Activated CD4-positive, CD25-positive, alpha-beta regulatory T cell (primary cell): ENCODE data around the gene ZNF511.
A peak's percentile ranks its signal among the peaks of the same experiment; 100 is the strongest.
"Not testable (repeated sequence)": the region's sequence is repeated elsewhere in the genome, so short reads cannot be mapped to it uniquely, and the experiment has no call there.

Experiments
- DNase-seq, 4 experiments: peaks; one replicate each; lab custom pipeline; 2025; lab: John Stamatoyannopoulos, UW

ZNF511 gene, protein sequence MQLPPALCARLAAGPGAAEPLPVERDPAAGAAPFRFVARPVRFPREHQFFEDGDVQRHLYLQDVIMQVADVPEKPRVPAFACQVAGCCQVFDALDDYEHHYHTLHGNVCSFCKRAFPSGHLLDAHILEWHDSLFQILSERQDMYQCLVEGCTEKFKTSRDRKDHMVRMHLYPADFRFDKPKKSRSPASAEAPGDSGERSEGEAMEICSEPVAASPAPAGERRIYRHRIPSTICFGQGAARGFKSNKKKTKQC

DNA sequence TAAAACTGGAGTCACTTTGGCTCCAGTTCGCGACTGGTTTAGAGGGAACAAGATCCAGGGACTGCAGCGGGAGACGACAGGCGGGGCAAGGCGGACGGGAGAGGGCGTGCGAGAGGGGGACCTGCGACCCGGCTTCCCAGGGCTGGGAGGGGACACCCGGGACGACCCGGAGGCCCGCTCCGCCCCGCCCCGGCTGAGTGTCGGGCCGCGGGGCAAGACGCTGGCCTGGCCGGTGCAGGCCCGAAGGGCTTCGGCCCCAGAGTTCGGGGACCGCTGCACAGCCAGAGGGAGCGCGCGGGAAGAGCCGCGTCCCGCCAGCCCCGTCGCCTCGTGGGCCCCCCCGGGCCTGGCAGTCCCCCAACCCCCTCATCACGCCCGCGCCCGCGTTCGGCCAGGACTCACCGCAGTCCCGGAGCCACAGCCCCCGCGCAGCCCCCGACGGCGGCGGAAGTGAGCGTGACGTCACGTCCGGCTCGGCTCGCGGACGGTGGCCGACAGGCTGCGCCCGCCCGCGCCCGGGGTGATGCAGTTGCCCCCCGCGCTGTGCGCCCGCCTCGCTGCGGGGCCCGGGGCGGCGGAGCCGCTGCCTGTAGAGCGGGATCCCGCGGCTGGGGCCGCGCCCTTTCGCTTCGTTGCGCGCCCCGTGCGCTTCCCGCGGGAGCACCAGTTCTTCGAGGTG lies at the start of gene ZNF511, which contains the start of gene TUBGCP2:
Gene ZNF511 (plus strand): TSS at position 494 of the 679 bp plus-strand sequence. CDS start 30 bp downstream, at position 524.
Gene TUBGCP2 (minus strand): TSS at position 452 of the 679 bp plus-strand sequence. CDS start 5,931 bp downstream, outside the sequence.
- DNase-seq, result peak; percentile 75 to 85 (median 79)

DNA sequence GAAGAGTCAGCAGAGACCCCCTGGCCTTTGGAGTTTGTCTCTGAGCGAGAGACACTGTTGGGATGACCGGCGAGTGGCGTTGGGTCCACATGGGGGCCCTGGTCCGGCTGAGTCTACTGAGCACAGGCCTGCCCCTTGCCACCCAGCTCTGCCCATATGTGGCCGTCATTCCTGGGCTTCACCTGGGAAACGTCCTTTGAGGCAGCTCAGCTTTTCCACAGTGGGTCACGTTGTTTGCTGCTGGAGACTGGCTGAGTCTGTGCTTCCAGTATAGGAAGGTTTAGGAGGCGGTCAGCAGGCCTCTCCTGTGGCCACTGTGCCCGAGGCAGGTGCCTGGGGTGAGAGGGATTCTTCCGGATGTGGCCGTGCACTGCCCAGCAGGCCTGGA lies 49.1 kb upstream of the ZNF511 start:
- no peak for DNase-seq

DNA sequence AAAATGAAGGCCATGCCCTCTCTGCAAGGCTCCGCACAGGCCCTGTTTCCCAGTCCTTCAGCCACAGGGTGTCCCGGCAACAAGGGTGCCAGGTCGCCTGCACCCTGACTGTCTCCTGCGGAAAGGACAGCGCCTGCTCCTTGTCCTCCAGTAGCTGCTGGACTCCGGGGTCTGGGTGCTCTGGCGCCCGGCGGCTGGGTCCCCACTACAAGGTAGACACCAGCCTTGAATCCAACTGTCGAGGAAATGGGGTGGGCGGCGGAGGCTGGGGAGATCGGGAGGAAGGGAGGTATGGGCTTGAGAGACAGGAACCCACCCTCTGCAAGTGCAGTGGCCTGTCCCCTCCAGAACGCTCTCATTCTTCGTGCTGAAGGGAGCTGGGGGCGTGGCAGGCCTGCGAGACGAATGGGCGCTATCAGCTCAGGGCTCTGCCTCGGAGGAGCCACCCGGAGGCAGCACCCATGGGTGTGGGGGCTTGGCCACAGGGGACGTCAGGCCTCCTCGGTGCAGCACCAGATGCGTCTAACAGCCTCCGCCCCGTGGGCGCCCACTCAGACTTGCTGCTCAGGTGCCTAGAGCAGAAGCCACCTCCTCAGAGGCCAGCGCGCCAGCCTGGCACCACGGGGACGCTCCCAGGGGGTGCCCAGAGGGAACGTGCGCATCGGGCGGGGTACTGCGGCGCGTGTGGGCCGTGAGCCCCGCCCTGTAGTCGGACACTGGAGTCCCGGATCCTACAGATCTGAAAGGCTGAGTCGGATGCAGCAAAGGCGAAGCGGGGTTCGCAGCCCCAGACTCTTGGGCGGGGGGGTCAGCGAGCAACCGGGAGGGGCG lies 47.6 kb upstream of the ZNF511 start:
- DNase-seq, result peak in 2 of 4 experiments; percentile 37

DNA sequence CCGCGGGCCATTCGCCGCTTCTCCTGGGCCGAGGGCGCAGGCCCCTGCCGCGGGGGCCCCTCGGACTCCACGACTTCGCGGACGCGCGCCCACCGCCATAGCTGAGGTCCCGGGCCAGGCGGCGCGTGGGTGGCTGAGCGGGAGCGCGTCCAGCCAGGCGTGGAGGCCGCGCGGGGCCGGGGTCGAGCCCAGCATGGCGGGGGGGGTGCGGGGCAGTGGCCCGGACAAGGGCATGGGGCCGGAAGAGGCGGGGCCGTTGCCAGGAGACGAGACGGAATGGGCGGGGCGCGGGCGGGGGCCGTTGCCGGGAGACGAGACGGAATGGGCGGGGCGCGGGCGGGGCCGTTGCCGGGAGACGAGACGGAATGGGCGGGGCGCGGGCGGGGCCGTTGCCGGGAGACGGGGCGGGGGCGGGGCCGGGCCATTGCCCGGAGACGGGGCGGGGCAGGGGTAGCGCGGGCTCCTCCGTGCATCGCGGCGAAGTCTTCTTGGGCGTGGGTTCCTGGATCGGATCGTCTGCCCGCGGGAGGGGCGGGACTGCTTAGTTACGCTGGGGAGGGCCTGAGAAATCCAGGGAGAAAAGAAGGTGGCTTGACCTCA lies 46.9 kb upstream of the ZNF511 start:
- DNase-seq, result peak; percentile 73 to 81 (median 76)

DNA sequence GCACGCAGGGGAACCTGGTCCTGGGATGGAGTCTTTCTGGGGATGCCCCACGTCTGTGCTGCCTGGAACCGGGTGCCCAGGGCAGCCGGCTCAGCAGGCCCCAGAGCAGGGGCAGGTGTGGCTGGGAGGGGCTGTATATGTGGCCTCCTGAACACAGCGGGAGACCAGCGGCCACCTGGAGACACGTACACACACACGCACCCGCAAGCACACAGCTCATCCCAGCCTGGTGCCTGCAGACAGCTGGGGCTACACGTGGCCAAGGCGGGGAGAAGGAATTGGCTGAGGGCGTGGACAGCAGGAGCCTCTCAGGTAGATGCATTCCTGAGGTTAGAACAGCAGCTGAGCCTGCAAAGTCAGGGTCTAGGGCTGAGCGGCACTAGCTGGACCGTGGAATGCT lies 46.0 kb upstream of the ZNF511 start:
- no peak for DNase-seq

DNA sequence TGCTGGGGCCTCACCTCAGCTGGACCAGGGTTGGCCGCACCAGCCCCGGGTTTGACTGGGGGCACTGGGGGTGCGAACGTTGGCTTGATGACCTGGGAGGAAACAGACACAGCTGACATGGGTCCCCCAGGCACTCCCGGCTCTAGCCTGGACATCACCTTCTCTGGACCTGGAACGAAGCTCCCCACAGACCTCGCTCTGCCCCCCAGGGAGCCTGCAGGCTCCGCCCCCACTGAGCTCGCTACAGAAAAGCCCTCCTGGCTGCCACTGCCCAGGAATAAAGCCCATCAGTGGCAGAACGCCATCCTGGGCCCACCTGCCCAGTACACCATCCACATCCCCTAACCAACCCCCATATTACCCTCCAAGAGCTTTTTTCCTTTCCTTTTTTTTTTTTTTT lies 45.0 kb upstream of the ZNF511 start:
- DNase-seq, result no peak

DNA sequence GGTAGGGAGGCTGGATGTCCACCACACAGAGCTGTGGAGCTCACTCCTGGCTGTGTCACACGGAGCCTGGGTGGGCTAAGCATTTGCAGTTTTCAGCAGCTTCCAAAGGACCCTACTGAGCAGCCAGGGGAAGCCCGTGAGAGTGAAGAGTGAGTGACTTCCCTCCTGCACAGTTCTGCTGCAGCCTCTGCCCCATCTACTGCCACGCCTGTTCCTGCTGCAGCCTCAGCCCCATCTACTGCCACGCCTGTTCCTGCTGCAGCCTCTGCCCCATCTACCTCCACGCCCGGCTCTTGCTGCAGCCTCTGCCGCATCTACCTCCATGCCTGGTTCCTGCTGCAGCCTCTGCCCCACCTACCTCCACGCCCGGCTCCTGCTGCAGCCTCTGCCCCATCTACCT lies 44.3 kb upstream of the ZNF511 start:
- peak in 2 of 4 experiments; percentile 25 to 35 for DNase-seq

DNA sequence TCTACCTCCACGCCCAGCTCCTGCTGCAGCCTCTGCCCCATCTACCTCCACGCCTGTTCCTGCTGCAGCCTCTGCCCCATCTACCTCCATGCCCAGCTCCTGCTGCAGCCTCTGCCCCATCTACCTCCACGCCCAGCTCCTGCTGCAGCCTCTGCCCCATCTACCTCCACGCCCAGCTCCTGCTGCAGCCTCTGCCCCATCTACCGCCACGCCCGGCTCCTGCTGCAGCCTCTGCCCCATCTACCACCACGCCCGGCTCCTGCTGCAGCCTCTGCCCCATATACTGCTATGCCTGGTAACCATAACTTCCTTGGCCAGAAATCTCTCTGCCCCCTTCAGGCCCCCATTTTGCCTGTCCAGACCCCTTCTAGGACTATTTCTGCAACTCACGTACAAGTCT lies 43.7 kb upstream of the ZNF511 start:
- DNase-seq, result not testable (repeated sequence)

DNA sequence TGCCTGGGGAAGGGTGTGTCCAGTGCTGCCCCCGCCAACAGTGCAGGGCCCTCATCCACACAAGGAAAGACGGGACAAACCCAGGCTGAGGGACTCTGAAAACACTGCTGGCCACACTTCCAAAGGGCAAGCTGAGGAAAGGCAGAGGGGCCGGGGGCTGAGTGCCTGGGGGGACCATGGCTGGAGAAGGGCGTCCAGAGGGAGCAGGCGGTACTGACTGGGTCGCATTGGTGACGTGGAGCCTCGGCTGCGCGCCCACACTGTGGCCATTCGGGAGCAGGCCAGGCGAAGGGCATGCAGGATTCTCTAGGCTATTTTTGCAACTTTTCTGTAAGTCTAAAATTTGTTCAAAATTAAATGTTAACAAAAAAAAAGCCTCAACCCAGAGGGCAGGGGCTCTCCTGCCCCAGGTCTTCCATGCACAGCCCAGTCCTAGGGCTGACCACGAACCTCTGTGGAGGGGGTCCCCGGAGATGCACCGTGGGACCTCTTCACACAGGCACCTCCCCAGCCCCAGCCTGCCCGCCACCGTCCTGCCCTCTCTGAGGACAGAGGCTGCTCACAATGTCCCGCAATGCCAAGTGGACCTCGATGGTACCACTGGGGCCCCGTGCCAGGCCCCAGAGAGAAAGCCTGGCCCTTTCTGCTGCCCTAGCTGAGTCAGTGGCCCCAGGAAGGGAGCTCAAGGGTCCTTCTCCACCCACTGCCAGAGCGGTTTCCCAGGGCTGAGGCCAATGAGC lies 42.5 kb upstream of the ZNF511 start:
- DNase-seq, result no peak

DNA sequence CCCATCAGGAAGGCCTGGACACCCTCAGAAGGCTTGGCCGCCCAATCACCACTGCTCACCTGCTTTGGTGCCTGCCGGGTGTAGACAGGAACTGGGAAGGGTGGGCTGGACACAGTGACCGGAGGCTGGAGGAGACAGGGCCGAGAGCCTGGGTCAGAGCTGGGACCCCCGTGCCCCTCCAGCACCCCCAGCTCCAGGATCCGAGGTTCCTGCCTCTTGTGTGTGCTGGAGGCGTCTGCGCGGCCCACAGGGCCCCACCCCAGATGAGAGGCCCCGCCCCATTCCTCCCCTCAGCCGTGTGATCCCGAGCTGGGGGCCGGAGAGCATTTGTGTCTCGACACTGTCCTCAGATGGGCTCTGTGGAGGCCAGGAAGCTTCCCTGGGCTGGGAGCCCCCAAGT lies 41.4 kb upstream of the ZNF511 start:
- no peak for DNase-seq

DNA sequence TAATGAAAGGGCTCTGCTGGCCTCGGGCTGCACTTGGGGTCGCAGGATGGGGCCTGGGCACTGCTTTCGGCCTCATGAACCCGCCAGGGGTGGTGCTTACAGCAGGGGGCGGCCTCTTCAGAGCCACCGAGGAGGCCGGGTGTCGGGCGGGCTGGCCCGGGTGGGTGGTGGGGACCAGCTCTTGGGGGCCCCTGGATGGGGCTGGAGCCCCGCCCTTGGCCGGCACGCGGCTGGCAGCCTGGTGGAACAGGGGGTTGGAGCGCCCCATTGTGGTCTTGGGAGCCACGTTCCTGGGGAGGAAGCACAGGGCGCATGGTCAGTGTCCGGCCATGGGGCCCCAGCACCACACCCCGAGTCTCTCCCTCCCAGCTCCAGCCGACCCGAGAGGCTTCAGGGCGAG lies 40.9 kb upstream of the ZNF511 start:
- no peak for DNase-seq

DNA sequence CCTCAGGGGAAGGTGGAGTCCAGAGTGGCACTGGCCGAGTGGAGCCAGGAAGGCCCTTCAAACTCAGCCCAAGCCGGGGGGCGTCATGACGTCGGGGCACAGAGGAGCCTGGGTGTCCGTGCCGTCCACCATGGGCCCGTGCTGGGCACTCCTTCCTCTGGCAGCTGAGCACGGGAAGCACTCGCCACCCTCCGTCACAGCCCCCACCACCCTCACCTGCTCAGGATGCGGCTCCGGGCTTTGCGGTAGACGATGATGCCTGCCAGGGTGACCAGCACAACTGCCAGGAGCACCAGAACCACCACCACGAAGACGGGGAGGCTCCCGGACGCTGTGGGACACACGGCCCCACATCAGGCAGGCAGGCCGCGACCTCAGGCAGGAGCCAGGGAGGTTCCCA lies 40.2 kb upstream of the ZNF511 start:
- no peak for DNase-seq

DNA sequence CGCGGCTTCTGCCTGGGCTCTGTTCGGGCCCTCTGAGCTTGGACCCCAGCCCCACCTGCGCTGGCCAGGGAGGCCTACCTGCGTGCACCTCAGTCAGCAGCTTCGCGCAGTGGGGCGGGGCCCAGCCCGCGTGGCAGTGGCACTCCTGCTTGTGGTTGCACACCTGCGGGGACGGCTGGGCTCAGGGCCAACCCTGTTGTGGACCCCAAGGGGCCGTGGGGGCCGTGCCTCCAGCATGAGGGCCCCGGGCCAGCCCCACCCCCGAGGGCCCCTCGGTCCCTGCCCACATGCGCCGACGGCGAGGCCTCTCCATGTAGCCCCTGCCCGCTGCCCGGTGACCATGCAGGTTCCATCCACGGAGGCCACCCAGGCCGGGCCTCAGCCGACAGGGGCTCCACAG lies 39.3 kb upstream of the ZNF511 start:
- no peak for DNase-seq

DNA sequence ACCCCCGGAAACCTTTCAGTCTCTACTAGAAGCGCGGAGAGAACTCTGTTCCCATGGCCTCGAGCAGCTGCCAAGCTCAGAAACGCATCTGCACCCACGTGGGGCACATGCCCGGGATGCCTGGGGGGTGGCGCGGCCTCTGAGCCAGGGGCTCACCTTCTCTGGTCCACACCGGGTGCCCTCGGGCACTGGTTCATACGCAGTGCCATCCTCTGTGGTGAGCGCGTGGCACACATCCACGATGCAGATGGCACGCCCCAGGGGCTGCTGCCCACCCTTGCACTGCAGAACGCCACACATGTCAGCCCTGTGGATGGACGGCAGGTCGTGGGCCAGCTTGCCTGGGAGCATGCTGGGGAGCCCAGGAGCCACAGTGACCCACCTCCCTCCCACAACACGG lies 38.5 kb upstream of the ZNF511 start:
- DNase-seq, result no peak

DNA sequence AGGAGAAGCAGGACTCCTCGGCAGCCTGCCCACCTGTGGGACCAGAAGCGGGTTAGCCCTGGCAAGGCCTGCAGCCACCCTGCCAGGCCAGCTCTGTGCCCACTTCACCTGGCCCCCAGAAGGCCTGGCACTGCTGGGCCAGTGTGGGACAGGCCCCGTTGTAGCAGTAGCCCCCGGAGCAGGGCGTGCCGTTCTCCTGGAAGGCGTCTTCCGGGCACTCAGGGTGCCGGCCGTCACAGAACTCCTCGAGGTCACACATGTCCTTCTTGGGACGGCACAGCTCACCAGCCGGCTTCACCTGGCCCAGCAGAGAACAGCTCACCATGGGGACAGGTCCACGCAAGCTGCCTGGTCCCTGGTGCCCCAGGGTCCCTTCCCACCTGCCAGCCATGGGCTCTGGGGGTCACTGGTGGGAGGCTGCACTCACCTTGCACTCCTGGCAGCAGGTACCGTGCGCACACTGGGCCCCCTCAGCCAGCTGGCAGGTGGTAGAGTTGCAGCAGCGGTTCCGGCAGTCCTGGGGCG lies 37.9 kb upstream of the ZNF511 start:
- no peak for DNase-seq

DNA sequence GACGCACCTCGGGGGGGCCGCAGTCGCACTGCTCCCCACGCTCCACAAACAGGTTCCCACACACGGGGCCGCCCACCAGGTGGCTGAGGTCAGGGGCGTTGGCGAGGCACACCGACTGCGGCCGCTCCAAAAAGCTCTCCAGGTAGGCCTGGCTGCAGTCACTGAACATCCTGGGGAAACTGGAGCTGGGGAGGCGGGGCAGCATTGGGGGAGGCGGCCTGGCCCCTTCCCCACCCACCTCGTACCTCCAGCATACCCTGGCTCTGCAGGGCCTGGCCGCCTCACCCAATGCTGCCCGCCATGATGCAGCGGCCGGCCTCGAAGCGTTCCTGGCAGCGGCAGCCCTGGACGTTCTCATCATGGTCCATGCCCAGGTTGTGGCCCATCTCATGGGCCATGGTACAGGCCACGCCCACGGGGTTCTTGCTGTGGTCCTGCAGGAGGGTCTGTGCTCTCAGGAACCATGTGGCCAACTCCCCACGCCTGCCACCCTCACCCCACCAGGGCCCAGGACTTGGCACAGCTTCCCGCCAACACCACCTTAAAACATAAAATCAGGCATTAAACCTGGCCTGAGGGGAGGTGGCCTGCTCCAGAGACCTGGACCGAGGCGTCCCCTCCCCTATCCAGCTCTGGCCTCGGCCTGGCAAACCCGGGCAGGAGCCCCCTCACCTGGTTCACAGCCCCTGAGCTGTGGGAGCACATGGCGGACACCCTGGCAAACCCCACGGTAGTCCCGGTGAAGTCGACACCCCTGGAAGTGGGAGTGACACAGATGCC lies 37.0 kb upstream of the ZNF511 start:
- no peak for DNase-seq

DNA sequence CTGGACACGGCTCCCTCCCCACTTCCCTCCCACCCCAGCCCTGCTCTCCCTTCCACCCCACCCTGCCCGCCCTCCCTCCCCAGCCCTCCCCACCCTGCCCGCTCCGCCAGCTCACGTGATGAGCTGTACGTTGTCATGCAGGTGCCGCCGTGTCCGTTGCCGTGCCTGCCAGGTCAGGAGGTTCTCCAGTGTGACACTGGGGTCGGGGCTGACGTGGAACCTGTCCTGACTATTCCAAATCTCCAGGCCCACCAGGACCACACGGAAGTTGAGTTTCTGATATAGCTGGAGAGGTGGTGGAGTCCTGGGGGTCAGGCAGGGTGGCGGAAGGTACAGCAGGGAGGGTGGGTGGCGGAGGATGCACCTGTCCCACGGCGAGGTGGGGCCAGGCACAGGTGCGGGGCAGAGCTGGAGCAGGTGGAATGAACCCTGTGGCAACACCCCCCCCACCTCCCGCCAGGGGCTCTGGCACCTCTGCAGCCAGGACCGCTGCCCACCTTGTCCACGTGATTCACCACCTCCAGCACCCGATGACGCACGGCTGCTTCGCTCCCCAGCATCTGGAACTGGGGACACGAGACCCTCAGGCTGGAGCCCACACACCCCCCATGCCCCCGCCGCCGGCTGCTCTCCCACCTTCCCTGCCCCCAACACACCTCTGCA lies 36.3 kb upstream of the ZNF511 start:
- DNase-seq, result no peak

DNA sequence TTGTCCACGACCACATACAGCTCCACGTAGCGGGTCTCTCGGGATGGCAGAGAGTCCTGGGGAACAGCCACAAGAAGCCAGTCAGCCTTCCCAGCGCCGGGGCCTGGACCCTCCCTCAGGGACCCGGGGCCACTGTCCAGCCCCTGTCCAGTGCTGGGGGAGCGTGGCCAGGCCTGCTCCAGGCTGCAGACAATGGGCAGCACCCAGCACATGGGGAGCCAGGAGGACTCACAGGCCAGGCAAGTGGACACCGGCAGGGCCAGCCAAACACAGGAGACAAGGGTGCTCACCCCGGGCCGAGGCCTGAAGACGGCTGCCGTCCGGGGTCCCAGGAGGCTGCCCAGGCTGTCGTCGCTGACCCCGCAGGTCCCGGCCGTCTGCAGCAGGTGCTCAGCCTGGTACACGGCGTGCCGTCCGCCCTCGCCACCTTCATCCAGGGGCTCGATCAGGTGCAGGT lies 35.7 kb upstream of the ZNF511 start:
- no peak for DNase-seq

DNA sequence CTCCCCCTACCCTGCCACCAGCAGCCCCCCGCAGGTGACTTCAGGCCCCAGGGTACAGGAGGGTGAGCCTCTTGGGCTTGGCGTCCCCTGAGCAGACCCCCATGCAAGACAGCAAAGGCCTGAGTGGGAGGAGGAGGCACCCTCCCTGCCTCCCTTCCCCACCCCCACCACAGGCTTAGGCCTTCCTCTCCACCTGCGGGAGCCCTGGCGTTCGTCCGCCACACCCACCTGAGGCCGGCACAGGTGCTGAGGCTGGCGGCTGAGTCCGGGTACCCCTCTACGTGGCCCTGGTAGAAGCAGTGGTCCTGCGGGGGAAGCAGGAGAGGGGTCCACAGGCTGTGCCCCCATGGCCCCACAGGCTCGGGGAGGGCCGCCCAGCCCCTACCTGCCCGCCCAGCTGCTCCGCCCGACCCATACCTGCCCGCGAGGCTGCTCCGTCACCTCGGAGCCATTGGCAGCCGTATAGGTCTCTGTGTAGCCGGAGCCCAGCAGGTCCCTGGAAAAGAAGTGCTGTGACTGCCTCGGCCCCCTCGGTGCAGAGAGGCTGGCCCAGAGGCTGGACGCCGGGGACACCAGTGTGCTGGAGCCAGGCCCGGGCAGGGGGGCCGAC lies 35.1 kb upstream of the ZNF511 start:
- no peak for DNase-seq
